ENCODE measurements around the gene RTP3. TPM values are rescaled to one million over a fixed set of nuclear protein-coding genes. Genes with fewer than 3 reads are reported as not detected.

Gene RTP3
- total and polyA plus RNA-seq, 2 donors (not counting 1 experiment from before 2014, with no cell fraction given), result not detected

DNA sequence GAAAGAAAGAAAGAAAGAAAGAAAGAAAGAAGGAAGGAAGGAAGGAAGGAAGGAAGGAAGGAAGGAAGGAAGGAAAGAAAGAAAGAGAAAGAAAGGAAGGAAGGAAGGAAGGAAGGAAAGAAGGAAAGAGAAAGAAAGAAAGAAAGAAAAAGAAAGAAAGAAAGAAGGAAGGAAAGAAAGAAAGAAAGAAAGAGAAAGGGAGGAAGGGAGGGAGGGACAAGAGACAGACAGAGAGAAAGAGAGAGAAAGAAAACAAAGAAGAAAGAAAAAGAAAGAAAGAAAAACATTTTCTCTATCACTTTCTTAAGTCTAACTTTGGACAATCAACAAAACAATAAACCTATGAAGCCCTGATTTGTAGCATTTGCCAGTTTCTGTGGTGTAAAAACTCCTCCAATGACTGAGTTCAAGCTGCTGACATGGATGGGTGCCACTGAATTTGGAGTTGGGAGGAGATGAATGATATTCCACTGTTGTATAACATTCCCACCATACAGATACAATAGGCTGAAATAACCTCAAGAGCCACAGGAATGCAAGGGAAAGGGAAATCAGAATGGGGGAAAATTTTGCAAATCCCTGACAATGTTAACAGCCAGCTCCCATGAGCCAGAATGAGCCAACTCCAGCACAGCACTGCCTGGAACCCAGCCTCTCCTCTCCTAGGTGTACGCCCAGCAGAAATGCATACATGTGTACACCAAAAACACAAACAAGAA lies 15.0 kb upstream of the RTP3 start:
- DNase-seq, result no peak
- ChIA-PET CTCF (interaction anchor here (0.9 to 3.0 kb wide), 3 partner anchors 56 to 76 kb away, joined by 3 to 15 read pairs (median 4); no protein-coding TSS in a partner anchor), POLR2A (no interaction called here)
- H3K4me3 Mint-ChIP-seq, result no peak overlapping the region
- Histone ChIP-seq H4K20me1 (ENCODE audit: control insufficient read depth, insufficient read depth, low read length, poor library complexity, severe bottlenecking) (no peaks in the 10 kb centered on the region), H3K4me2 (replicated peaks; ENCODE audit: low read depth, low read length, poor library complexity, severe bottlenecking) (no peak overlapping the region), H3K4me1 (ENCODE audit: control insufficient read depth in 2 of 2, insufficient read depth in 2 of 2, low read length in 2 of 2) (no peaks in the 10 kb centered on the region), H3K36me3 (replicated peaks in 1 of 2; ENCODE audit: control extremely low read depth in 1 of 2, control insufficient read depth in 1 of 2, extremely low read depth in 1 of 2, insufficient read depth in 2 of 2, low read length in 1 of 2) (no peaks in the 10 kb centered on the region), H3K9me3 (ENCODE audit: control extremely low read depth in 1 of 3, control insufficient read depth in 2 of 3, insufficient read depth in 1 of 3, low read length in 2 of 3) (no peaks in the 10 kb centered on the region), H3K9ac (ENCODE audit: low read length) (no peak overlapping the region), H3K79me2 (ENCODE audit: control insufficient read depth, insufficient read depth, low read length) (no peaks in the 10 kb centered on the region), H2AFZ (ENCODE audit: insufficient read depth, low read depth, low read length, poor library complexity, severe bottlenecking) (no peak overlapping the region), H3K27me3 (replicated peaks in 1 of 4; ENCODE audit: control extremely low read depth in 1 of 4, control insufficient read depth in 3 of 4, insufficient read depth in 4 of 4, low read length in 3 of 4) (peaks cover 0 to 13% (median 7%) of the 10 kb centered on the region in 4 experiments), H3K4me3 (ENCODE audit: control extremely low read depth in 1 of 5, extremely low read depth in 1 of 5, insufficient read depth in 1 of 5, low read depth in 2 of 5, low read length in 4 of 5) (no peak overlapping the region), H3K27ac (ENCODE audit: low read length in 2 of 2) (no peak overlapping the region)
- H3K9me3 Mint-ChIP-seq (ENCODE audit: insufficient read depth), result no peaks in the 10 kb centered on the region
- intact Hi-C loops (cut with micrococcal nuclease), result loop anchor here (10.0 kb wide), 1 partner anchor 212 kb away; the partner anchor contains the start of gene ALS2CL
- H3K27me3 Mint-ChIP-seq, result peaks cover 21% of the 10 kb centered on the region
- no CpG with 5 or more reads among the region's 1 CpG for WGBS (ENCODE audit: insufficient coverage)
- TF ChIP-seq, protein P1, sequence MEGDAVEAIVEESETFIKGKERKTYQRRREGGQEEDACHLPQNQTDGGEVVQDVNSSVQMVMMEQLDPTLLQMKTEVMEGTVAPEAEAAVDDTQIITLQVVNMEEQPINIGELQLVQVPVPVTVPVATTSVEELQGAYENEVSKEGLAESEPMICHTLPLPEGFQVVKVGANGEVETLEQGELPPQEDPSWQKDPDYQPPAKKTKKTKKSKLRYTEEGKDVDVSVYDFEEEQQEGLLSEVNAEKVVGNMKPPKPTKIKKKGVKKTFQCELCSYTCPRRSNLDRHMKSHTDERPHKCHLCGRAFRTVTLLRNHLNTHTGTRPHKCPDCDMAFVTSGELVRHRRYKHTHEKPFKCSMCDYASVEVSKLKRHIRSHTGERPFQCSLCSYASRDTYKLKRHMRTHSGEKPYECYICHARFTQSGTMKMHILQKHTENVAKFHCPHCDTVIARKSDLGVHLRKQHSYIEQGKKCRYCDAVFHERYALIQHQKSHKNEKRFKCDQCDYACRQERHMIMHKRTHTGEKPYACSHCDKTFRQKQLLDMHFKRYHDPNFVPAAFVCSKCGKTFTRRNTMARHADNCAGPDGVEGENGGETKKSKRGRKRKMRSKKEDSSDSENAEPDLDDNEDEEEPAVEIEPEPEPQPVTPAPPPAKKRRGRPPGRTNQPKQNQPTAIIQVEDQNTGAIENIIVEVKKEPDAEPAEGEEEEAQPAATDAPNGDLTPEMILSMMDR (IDR thresholded peaks at IDR 0.05), result no peak
- TF ChIP-seq EZH2 (IDR thresholded peaks at IDR 0.05; ENCODE audit: borderline replicate concordance, insufficient read depth, low read depth, low read length, poor library complexity, severe bottlenecking), result no peak
- no peaks in the 10 kb centered on the region for H3K4me1 Mint-ChIP-seq
- no peak for ATAC-seq (ENCODE audit: low read depth)
- H3K27ac Mint-ChIP-seq, result no peak overlapping the region

DNA sequence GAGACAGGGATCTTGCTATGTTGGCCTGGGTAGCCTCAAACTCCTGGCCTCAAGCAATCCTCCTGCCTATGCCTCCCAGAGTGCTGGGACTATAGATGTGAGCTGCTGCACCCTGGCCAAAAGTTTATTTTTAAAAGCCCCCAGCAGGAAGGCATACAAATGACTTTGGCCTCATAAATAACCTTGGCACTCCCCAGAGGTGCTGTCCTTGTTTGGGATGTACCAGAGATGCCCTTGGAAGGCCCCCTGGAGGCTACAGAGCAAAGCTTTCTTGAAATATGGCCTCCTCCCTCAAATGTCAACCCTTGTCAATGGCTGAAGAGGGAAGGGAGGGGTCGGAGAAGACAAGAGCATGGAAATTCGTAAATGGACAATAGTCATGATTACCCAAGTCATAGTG lies 14.0 kb upstream of the RTP3 start:
- no peak for DNase-seq
- WGBS (ENCODE audit: insufficient coverage), result no CpG with 5 or more reads among the region's 2 CpGs
- no peak overlapping the region for H3K4me3 Mint-ChIP-seq
- intact Hi-C loops (cut with micrococcal nuclease), result loop anchor here (10.0 kb wide), 1 partner anchor 211 kb away; the partner anchor contains the start of gene ALS2CL
- H3K27me3 Mint-ChIP-seq, result peaks cover 17% of the 10 kb centered on the region
- POLR2A ChIA-PET, result no interaction called here
- Histone ChIP-seq H3K4me2 (replicated peaks; ENCODE audit: low read depth, low read length, poor library complexity, severe bottlenecking) (no peak overlapping the region), H4K20me1 (ENCODE audit: control insufficient read depth, insufficient read depth, low read length, poor library complexity, severe bottlenecking) (no peaks in the 10 kb centered on the region), H3K4me3 (ENCODE audit: control extremely low read depth in 1 of 5, extremely low read depth in 1 of 5, insufficient read depth in 1 of 5, low read depth in 2 of 5, low read length in 4 of 5) (no peak overlapping the region), H3K27me3 (replicated peaks in 1 of 4; ENCODE audit: control extremely low read depth in 1 of 4, control insufficient read depth in 3 of 4, insufficient read depth in 4 of 4, low read length in 3 of 4) (peaks cover 0 to 15% (median 8%) of the 10 kb centered on the region in 4 experiments), H3K4me1 (ENCODE audit: control insufficient read depth in 2 of 2, insufficient read depth in 2 of 2, low read length in 2 of 2) (peaks cover 1 to 4% of the 10 kb centered on the region in 2 donors), H3K9me3 (ENCODE audit: control extremely low read depth in 1 of 3, control insufficient read depth in 2 of 3, insufficient read depth in 1 of 3, low read length in 2 of 3) (no peaks in the 10 kb centered on the region), H3K9ac (ENCODE audit: low read length) (no peak overlapping the region), H3K27ac (ENCODE audit: low read length in 2 of 2) (no peak overlapping the region), H2AFZ (ENCODE audit: insufficient read depth, low read depth, low read length, poor library complexity, severe bottlenecking) (no peak overlapping the region), H3K79me2 (ENCODE audit: control insufficient read depth, insufficient read depth, low read length) (no peaks in the 10 kb centered on the region), H3K36me3 (replicated peaks in 1 of 2; ENCODE audit: control extremely low read depth in 1 of 2, control insufficient read depth in 1 of 2, extremely low read depth in 1 of 2, insufficient read depth in 2 of 2, low read length in 1 of 2) (no peaks in the 10 kb centered on the region)
- no peak for ATAC-seq (ENCODE audit: low read depth)
- H3K27ac Mint-ChIP-seq, result no peak overlapping the region
- CTCF ChIA-PET, result interaction anchor here (0.9 to 9.1 kb wide), 4 partner anchors 55 to 147 kb away, joined by 3 to 253 read pairs (median 10); no protein-coding TSS in a partner anchor
- H3K9me3 Mint-ChIP-seq (ENCODE audit: insufficient read depth), result no peaks in the 10 kb centered on the region
- peaks cover 4% of the 10 kb centered on the region for H3K4me1 Mint-ChIP-seq
- no peak for TF ChIP-seq EZH2 (IDR thresholded peaks at IDR 0.05; ENCODE audit: borderline replicate concordance, insufficient read depth, low read depth, low read length, poor library complexity, severe bottlenecking)
- TF ChIP-seq, protein P1 (IDR thresholded peaks at IDR 0.05), result no peak

Data from B cell (primary cell).